ENCODE data around the gene KRTAP5-1. TPM values are rescaled to one million over a fixed set of nuclear protein-coding genes. Genes with fewer than 3 reads are reported as not detected.
"Not testable (repeated sequence)": the region's sequence is repeated elsewhere in the genome, so short reads cannot be mapped to it uniquely, and the experiment has no call there.

KRTAP5-1 gene
- total RNA-seq, 1 experiment from 2014 or later: not detected

DNA sequence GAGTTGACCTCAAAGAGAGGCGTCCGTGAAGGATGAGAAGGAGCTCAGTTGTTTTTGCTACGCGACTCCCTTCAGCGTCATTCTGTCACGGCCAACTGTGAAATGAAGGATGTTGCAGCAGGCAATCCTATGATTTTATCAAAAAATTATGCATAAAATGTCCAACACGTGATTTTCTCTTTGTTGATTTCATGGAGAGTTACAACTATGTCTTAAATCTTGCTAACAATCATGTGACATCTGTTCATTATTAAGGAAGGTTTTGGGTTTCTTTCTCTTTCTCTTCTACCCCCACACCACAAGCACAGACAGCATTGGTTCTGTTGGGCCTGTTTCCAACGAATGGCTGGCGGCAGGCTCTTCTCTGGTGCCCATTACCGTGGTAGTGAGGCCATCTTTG is 33.1 kb upstream of the KRTAP5-1 start:
- H3K27me3 Mint-ChIP-seq (ENCODE audit: insufficient read depth, unreplicated experiment): peaks cover 76% of the 10 kb centered on the region
- intact Hi-C loops (cut with micrococcal nuclease): no loop called here
- no peaks in the 10 kb centered on the region for H3K9me3 Mint-ChIP-seq (ENCODE audit: unreplicated experiment)
- no peak for TF ChIP-seq CTCF (IDR thresholded peaks at IDR 0.05; ENCODE audit: unreplicated experiment)
- no peaks in the 10 kb centered on the region for H3K36me3 Mint-ChIP-seq (ENCODE audit: insufficient read depth, unreplicated experiment)
- no TSS peak for BruUV-seq (replicated peaks)
- H3K27ac Mint-ChIP-seq (ENCODE audit: low read depth, unreplicated experiment): no peak overlapping the region
- ChIA-PET POLR2A (interaction anchor here (0.6 kb wide), 1 partner anchor 8 kb away, joined by 3 read pairs; no protein-coding TSS in a partner anchor), CTCF (interaction anchor here (0.8 to 1.0 kb wide), 5 partner anchors 10 to 43 kb away, joined by 3 to 7 read pairs (median 3); no protein-coding TSS in a partner anchor)
- DNase-seq (ENCODE audit: unreplicated experiment): no peak
- H3K4me3 Mint-ChIP-seq (ENCODE audit: unreplicated experiment): no peak overlapping the region
- H3K4me1 Mint-ChIP-seq (ENCODE audit: insufficient read depth, unreplicated experiment): no peaks in the 10 kb centered on the region

DNA sequence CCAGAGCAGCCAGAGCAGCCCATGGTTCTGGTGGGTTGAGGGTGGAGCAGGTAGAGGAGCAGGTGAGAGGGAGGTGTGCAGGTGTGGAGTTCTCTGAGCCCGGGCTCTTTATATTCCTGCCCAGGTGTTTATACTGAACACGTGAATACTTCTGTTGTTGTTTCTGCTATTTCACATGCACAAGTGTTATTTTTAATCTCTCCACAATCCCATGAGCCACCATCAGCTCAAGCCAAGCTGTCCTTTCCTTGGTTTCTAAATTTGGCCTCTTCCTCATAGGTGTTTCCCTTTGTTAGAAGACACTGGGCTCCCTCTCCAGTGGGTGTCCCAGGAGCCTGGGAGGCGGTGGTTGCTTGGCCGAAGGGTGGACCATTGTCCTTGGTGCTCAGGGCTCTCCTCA is 23.3 kb upstream of the KRTAP5-1 start, which contains the start of gene KRTAP5-3:
KRTAP5-3 (minus strand) TSS at position 101 of the 400 bp plus-strand sequence; CDS start at position 23, 78 bp downstream.
- Mint-ChIP-seq H3K9me3 (ENCODE audit: unreplicated experiment) (no peaks in the 10 kb centered on the region), H3K27me3 (ENCODE audit: insufficient read depth, unreplicated experiment) (peaks cover 44% of the 10 kb centered on the region), H3K36me3 (ENCODE audit: insufficient read depth, unreplicated experiment) (peaks cover 6% of the 10 kb centered on the region), H3K4me3 (ENCODE audit: unreplicated experiment) (no peak within 1 kb of the TSS), H3K27ac (ENCODE audit: low read depth, unreplicated experiment) (no peak within 1 kb of the TSS), H3K4me1 (ENCODE audit: insufficient read depth, unreplicated experiment) (no peaks in the 10 kb centered on the region)
- no peak for TF ChIP-seq CTCF (IDR thresholded peaks at IDR 0.05; ENCODE audit: unreplicated experiment)
- ChIA-PET CTCF (interaction anchor here (1.1 to 1.2 kb wide), 2 partner anchors 13 to 46 kb away, joined by 3 to 4 read pairs; no protein-coding TSS in a partner anchor), POLR2A (no interaction called here)
- intact Hi-C loops (cut with micrococcal nuclease): no loop called here
- BruUV-seq (replicated peaks): no TSS peak
- DNase-seq (ENCODE audit: unreplicated experiment): no peak

GRCh38 chr11:1607901-1608300 is 22.8 kb upstream of the KRTAP5-1 start:
- intact Hi-C loops (cut with micrococcal nuclease); POLR2A ChIA-PET; H3K27ac Mint-ChIP-seq (ENCODE audit: low read depth, unreplicated experiment); H3K4me1 Mint-ChIP-seq (ENCODE audit: insufficient read depth, unreplicated experiment); H3K4me3 Mint-ChIP-seq (ENCODE audit: unreplicated experiment); H3K36me3 Mint-ChIP-seq (ENCODE audit: insufficient read depth, unreplicated experiment); DNase-seq (ENCODE audit: unreplicated experiment); H3K9me3 Mint-ChIP-seq (ENCODE audit: unreplicated experiment); BruUV-seq (replicated peaks): not testable (repeated sequence)
- H3K27me3 Mint-ChIP-seq (ENCODE audit: insufficient read depth, unreplicated experiment): peaks cover 48% of the 10 kb centered on the region
- CTCF ChIA-PET: interaction anchor here (1.2 kb wide), 1 partner anchor 13 kb away, joined by 3 read pairs; no protein-coding TSS in a partner anchor

GRCh38 chr11:1607156-1607845 is 22.2 kb upstream of the KRTAP5-1 start:
- BruUV-seq (replicated peaks); POLR2A ChIA-PET: not testable (repeated sequence)

DNA sequence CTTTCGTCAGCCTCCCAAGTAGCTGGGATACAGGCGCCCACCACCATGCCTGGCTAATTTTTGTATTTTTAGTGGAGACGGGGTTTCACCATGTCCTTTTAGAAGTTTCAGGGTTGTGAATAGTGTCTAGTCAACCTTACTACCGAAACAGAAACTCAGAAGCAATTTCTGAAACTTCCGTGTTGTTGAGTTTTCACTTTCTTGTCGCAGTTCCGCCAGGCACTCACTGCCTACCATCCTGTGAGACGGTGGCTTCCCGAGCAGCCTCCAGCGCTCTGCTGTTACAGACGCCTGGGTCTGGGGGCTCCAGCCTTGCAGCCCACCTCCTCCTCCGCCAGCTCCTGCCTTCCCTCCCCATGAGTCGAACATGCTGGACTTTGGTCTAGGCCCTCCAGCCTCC is 20.8 kb upstream of the KRTAP5-1 start:
- intact Hi-C loops (cut with micrococcal nuclease): not testable (repeated sequence)
- H3K27me3 Mint-ChIP-seq (ENCODE audit: insufficient read depth, unreplicated experiment): peaks cover 67% of the 10 kb centered on the region

More at GRCh38 chr11:1607156-1607845, 22.2 kb upstream of the KRTAP5-1 start:
- H3K36me3 Mint-ChIP-seq (ENCODE audit: insufficient read depth, unreplicated experiment); intact Hi-C loops (cut with micrococcal nuclease); H3K27ac Mint-ChIP-seq (ENCODE audit: low read depth, unreplicated experiment); H3K9me3 Mint-ChIP-seq (ENCODE audit: unreplicated experiment); H3K4me1 Mint-ChIP-seq (ENCODE audit: insufficient read depth, unreplicated experiment); H3K4me3 Mint-ChIP-seq (ENCODE audit: unreplicated experiment); DNase-seq (ENCODE audit: unreplicated experiment): not testable (repeated sequence)
- H3K27me3 Mint-ChIP-seq (ENCODE audit: insufficient read depth, unreplicated experiment): peaks cover 54% of the 10 kb centered on the region
- CTCF ChIA-PET: interaction anchor here (1.2 kb wide), 1 partner anchor 12 kb away, joined by 3 read pairs; no protein-coding TSS in a partner anchor

More for the DNA sequence above, 20.8 kb upstream of the KRTAP5-1 start:
- POLR2A ChIA-PET; H3K27ac Mint-ChIP-seq (ENCODE audit: low read depth, unreplicated experiment); H3K36me3 Mint-ChIP-seq (ENCODE audit: insufficient read depth, unreplicated experiment); H3K9me3 Mint-ChIP-seq (ENCODE audit: unreplicated experiment); H3K4me1 Mint-ChIP-seq (ENCODE audit: insufficient read depth, unreplicated experiment); BruUV-seq (replicated peaks); H3K4me3 Mint-ChIP-seq (ENCODE audit: unreplicated experiment); DNase-seq (ENCODE audit: unreplicated experiment): not testable (repeated sequence)
- CTCF ChIA-PET: interaction anchor here (1.4 kb wide), 1 partner anchor 11 kb away, joined by 9 read pairs; no protein-coding TSS in a partner anchor
